HG02678 (cell line): ENCODE results near the gene UBE2D2.
A peak's percentile ranks its signal among the peaks of the same experiment; 100 is the strongest.

ENCODE experiments used
- ATAC-seq: cut with Tn5 transposase; IDR thresholded peaks from one replicate; pipeline ENCODE4 v1.9.1; 2021; ENCODE audit warnings: mild to moderate bottlenecking, moderate library complexity; ENCODE audit not compliant: unreplicated experiment

Gene UBE2D2

DNA sequence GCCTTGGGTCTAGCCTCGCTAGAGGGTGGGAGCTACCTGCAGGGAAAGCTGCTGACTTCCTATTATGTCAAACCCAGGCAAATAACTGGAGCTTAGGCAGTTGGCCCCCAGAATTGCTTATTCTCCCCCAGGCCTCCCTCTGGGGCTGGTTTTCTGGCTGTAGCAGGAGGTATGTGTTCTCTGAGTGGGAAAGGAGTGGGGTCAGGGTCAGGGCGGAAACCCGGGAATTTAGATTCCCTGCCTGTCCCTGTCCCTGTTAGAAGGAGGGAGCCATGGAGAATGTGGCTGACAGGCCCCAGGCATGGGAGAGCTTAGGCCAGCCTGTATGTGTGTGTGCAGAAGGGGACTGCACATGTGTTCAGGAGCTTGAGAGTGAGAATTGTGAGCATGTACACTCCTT, 73.4 kb downstream of the UBE2D2 start:
- no peak for ATAC-seq

DNA sequence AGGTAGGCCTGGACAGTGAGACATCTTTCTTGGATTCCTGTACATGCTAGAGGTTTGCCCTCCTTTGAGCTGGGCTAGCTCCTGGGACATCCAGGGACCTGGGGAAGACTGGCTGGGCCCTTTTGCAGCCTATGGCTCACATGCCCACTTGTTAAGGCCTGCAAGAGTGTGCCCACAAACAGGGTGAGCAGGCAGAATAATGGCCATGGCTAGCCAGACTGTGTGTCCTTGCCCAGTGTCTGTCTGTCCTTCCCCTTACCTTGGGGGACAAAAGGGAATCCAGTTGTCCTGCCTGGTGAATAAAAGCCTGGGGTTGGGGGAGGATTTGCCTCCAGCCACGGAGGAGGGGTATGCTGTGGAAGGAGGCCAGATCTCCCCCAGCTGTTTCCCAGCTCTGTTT, 74.1 kb downstream of the UBE2D2 start:
- no peak for ATAC-seq

DNA sequence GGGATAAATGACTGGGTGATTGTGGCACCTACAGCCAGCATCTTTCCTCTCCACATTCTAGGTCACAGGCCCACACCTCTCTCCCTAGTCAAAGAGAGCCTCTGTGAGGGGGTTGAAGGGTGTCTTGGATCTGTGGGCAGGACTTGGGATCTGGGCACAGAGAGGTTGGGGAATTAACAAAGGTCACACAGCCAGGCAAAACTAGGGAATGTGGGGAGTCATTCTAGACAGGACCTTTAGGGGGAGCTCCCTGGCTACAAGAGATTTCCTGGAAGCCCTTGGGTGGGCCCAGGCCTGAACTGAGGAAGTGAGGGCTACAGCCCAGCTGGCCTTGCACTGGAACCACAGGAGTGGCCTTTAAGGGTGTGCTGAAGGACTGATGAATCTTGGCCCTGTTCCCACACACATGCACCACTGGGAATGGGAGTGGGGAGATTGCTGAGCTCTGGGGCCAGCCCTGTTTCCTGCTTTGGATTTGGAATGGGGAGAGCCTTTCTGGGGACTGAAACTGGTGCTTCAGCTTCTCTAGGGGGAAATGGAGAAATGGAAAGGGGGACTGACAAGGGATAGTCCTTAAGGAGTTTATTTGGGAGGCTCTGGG, 74.6 kb downstream of the UBE2D2 start:
- ATAC-seq, result no peak

GRCh38 chr5:139636207-139636792, 75.2 kb downstream of the UBE2D2 start:
- ATAC-seq, result peak; percentile 72

DNA sequence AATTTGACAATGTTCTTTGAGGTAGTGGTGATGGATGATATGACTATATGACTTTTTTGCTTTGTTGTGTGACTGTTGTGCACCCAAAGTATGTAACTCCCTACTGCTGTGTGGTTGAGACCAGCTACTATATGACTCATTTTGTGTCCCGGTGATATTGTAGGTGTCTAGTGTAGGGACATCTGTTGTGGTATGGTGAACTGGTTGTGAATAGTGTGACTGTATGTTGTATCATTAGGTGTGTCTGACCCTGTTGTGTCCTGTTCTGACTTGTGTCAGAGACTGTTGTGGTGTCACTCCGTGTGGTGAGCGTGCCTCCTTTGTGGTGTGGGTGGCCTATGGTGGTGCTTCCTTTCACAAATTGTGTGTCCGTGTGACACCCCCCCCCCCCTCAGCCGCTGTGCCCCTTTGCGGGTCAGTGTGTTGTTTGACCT, 75.9 kb downstream of the UBE2D2 start:
- no peak for ATAC-seq

DNA sequence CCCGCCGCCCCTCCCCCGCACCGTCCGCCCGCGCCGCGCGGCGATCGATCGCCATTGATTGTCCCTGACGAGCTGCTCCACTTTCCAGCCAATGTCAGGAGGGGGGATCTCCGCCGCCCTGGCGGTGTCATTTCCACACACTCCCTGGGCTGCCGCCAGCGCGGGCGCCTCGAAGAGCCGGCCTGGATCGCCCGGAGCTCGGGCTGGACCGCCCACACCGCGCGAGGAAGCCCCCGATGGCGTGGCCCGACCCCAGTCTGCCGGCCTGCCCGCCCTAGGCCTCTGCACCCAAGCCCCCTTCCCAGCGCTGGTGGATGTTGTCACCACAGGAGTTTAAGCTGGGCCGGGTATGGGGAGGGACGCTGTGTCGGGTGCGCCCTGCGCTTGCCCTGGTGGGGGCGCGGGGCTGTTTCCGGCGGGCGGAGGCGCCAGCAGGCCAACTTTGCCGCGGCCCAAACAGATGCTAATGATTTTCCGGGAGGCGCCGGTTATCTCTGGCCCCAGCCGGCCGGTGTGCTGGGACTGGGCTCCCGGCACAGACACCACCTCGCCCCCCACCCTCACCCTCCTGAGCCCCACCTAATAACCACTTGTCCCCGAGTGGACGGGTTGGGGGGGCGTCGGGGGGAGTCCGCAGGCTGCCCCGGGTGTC, 76.4 kb downstream of the UBE2D2 start:
- no peak for ATAC-seq

DNA sequence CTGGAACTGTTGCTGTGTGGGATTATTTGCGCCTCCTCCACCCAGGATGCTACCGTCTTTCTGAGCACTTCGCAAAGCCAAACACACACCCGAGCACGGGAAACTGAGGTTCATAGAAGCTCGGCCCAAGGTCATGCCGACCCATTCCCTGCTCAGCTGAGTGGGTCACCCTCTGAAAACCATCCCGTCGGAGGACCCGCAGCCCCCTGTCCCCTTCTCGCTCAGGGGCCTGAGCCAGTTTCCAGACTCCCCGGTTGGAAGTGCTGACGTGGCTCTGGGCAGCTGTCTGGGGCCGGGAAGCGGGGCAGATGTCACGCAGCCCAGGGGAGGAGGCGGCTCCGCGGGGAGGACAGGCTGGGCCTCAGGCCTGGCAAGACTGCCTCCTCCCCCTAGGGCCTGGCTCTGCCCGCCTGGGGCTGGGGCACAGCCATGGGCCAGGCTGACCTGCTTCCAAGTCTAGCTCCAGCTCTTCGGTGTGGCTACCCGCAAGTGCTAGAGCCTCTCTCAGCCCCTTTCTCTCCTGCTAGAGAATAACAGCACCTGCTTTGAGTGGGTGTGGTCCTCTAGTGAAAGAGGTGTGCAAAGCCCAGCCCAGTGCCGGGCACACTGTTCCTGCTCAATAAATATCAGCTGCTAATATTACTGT, 77.1 kb downstream of the UBE2D2 start:
- peak; percentile 32 for ATAC-seq

DNA sequence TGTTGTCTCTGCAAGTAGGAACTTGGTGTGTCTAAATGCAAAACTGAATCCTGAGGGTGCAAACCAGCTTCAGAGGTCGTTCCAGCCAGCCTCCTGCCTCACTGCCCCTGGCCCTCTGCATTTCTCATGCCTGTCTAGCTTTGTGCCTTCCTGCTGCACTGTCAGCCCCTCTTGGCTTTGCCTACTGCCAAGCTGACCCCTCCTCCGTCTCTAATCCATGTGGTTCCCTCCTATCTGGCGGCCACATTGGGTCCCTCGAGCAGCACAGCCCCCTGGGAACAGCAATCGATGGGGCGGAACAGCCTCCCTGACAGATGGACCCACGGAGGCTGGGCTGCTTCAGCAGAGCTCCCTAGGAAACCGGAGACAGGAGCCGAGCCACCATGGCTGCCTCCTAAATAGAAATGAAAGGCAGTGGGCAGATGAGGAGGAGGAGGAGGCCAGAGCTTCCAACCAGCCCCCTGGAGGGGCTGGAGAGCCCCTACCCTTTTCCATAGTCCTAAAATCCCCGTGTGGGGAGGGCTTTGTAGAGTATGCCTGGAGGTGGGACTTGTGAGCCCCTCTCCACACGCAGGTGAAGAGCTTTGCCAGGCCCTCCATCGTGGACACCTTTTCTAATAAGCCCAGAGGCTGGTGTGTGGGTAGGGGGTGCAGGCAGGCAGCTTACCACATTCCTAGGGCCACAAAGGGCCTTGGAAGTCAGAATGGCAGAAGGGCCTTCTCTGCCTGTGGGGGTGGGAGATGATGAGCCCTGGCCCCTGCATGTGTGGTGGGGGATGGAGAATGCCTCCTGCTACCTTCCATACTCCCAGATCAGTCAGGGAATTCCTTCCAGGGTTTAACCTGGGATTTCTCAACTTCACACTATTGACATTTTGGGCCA, 77.8 kb downstream of the UBE2D2 start:
- ATAC-seq, result no peak

- ATAC-seq, result no peak
Measured at GRCh38 chr5:139639619-139640380, 78.7 kb downstream of the UBE2D2 start.

DNA sequence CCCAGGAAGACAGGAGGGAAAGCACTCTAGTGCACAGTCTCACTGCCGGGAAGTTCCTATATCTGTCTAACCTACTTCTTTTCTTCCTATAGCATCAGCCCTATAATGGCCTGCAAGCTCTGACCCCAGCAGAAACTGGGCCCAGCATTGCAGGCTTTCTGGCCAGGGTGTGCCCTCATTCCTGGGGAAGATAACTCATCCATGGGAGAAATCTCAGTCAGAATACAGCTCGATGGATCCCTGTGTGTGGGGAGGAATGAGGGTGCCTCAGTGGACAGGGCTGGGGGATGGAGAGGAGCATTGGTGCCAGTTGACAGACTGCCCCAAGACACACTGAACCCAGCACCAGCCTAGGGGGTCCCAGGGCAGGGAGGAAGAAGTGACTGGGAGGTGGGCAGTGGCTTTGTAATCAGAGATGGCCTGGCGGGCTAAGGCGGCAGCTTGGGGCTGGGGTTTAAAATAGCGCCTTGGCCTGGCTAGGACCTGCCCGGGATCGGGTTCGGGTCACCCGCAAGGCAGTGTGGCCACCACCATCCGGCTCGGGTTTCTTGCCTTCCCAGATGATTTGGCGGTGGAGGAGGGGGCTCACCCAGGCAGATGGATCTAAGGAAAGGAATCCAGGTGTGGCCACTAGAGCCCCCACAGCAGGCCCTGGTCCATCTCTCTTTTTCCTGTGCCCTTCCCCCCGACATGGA, 79.4 kb downstream of the UBE2D2 start:
- ATAC-seq, result no peak

- no peak for ATAC-seq
Measured at GRCh38 chr5:139641116-139642080, 80.3 kb downstream of the UBE2D2 start.

DNA sequence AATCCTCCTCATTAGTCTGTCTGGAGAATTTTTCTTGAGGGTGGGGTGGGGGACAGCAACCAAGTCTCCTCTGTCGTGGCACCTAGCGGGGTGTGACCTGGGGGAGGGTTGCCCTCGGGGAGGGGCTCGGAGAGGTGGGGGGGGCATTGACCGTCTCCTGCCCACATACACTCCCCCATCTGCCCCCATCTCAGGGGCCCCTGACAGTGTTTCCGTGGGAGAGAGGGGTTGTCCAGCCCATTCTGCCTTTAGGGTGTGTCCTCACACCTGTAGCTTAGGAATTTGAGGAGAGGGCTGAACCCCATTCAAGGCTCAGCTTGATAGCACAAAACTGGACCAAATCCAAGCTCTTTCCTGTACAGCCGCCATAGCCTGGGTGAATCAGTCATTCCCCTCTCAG, 81.1 kb downstream of the UBE2D2 start:
- no peak for ATAC-seq

GRCh38 chr5:139642891-139643871, 82.0 kb downstream of the UBE2D2 start:
- no peak for ATAC-seq

GRCh38 chr5:139644001-139644456, 82.9 kb downstream of the UBE2D2 start:
- ATAC-seq, result no peak

DNA sequence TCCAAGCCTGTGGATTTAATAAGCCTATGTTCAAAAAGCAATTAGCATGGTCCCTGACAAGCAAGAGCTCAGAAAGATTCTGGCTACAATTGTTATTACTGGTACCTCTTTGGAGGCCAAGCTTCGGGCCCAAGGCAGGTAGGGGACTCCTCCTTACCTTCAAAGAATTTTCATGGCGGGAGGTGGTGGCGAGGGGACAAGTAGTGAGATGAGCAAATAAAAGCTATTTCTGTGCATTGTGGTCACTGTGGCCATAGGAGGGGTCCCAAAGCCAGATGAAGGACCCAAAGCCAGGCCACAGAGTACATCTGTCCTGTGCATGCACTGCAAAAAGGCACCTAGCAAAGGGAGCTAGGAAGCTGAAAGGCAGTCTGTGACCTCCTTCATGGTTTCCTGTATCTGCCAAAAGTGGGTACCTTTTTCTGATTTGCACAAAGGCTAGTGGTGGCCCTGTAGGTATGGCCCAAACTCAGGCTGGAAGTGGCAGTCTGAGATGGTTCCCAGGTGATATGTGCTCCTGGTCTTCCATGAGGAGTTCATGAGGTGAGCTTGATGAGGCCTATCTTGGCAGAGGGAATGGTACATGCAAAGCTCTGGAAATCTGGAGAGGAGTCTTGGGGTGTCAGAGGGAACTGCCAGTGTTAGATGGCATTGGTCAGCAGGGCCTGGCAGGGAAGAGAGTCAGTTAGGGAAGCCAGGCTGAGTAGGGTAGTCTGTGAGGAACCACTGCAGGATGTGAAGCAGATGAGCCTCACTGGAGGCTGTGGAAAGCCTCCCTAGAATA, 83.7 kb downstream of the UBE2D2 start:
- ATAC-seq, result no peak

DNA sequence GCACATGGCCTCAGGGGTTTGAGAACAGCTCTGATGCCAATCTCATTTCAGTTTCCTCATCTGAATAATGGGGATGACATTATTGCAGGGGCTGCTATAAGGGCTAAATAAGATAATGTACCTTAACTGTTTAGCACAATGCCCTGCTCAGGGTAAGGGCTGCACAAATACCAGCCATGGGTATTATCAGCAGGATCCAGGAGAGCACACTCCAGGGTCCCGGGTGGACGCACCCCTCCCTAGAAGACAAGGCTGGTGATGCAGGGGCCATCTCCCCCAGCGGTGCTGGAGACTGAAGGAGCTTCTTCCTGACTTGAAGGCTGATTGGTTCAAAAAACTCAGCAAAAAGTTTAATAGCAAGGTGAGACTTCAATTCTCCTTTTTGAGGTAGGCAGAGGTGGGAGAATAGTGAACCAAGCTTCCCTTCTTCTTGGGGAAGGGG, 84.3 kb downstream of the UBE2D2 start:
- ATAC-seq, result no peak
